DOHH2 (cell line): ENCODE measurements around the gene CHD8.

Experiments
- EZH2phosphoT487 ChIP-seq: fragments of 200-600 bp; sonication (generic); IDR thresholded peaks from 2 replicates; pipeline ENCODE4 v1.6.1; 2017; ENCODE audit warnings: borderline replicate concordance, mild to moderate bottlenecking, antibody characterized with exemption, low read length, moderate library complexity, mixed read lengths
- TF ChIP-seq, protein P1 (sequence below): fragments of 200-600 bp; sonication (generic); IDR thresholded peaks from one replicate; pipeline ENCODE4 v1.5.1; 2014; ENCODE audit warnings: antibody characterized with exemption, mild to moderate bottlenecking, low read depth, low read length; ENCODE audit not compliant: poor library complexity, severe bottlenecking

DNA sequence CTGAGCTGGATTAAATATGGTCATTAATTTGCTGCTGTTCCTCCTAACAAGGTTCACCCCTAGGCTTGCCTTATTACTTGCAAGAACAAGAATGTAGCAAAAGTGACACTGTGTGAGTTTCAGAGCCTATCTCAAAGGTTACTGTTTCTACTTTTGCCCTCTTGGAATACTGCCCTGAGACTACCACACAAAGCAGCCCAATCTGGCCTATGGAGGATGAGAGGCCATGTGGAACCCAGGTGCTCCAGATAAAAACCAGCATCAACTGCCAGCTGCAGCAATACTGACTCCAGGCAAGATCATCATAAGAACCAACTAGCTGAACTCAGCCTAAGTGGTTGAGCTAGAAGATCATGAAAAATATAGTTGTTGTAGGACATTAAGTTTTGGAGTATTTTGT, 49.7 kb downstream of the CHD8 start:
- TF ChIP-seq, protein P1, sequence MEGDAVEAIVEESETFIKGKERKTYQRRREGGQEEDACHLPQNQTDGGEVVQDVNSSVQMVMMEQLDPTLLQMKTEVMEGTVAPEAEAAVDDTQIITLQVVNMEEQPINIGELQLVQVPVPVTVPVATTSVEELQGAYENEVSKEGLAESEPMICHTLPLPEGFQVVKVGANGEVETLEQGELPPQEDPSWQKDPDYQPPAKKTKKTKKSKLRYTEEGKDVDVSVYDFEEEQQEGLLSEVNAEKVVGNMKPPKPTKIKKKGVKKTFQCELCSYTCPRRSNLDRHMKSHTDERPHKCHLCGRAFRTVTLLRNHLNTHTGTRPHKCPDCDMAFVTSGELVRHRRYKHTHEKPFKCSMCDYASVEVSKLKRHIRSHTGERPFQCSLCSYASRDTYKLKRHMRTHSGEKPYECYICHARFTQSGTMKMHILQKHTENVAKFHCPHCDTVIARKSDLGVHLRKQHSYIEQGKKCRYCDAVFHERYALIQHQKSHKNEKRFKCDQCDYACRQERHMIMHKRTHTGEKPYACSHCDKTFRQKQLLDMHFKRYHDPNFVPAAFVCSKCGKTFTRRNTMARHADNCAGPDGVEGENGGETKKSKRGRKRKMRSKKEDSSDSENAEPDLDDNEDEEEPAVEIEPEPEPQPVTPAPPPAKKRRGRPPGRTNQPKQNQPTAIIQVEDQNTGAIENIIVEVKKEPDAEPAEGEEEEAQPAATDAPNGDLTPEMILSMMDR: no peak
- no peak for TF ChIP-seq EZH2phosphoT487
